ENCODE measurements around the gene COMMD9.

Gene COMMD9

GRCh38 chr11:36296884-36297543 is 7.8 kb upstream of the COMMD9 start:
- DNase-seq (ENCODE audit: low spot score) = no peak

DNA sequence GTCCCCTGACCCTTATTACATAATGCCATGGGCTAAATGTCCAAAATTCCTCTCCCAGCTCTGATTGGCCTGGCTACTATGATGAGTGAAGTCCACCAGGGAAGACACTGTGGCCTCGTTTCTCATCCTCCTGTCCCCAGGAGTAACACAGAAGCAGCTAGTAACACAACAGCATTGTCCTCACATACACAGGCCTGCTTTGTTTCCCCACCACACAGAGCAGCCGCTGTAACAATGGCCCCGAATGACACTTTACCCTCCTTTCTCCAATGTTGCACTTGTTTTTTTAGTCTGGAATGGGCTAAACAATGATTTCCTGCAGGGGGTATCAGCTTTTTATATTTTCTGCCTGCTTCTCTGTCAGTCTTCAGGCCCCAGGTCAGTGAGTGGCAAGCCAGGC is 6.7 kb upstream of the COMMD9 start, which contains the start of gene PRR5L:
Gene PRR5L, plus strand, starts transcription at position 363 of the 400 bp plus-strand sequence. CDS start 104,834 bp downstream, outside the sequence.
- no peak for DNase-seq (ENCODE audit: low spot score)

DNA sequence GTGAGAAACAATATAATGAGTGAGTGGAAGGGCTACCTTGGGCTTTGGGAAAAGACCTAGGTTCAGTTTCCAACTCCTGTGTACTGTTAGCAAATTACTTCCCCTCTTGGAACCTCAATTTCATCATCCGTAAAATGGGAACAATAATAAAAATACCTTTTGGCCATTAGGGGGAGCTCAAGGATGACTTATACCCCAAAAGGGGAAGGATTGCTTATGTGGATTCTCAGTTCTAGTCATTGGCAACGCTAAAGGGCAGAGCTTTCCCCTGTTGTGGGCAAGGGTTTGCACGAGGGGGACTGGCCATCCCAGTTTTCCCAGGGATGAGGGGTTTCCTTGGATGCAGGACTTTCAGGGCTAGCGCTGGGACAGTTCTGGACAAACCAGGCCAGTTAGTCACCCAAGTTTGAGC is 3.1 kb upstream of the COMMD9 start:
- peak; percentile 59 for DNase-seq (ENCODE audit: low spot score)

GRCh38 chr11:36288442-36289225 is 590 bp downstream of the COMMD9 start:
- no peak for DNase-seq (ENCODE audit: low spot score)

DNA sequence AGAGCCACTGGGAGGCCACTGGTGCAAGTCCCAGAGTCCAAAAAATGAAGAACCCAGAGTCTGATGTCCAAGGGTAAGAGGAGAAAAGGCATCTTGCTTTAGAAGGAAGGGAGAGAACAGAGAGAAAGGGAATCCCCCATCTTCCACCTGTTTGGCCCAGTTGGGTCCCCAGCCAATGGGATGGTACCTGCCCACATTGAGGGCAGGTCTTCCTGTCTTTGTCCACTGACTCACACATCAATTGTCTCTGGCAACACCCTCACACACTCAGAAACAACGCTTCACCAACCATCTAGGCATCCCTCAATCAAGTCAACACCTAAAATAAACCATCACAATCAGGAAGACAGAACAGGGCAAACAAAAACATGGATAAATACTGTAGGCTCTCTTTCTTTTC is 6.3 kb downstream of the COMMD9 start:
- no peak for DNase-seq (ENCODE audit: low spot score)

- no peak for DNase-seq (ENCODE audit: low spot score)
These were observed 7.4 kb downstream of the COMMD9 start for GRCh38 chr11:36281850-36282249.

- DNase-seq (ENCODE audit: low spot score) = no peak
These were observed 8.7 kb downstream of the COMMD9 start for GRCh38 chr11:36280531-36280930.

DNA sequence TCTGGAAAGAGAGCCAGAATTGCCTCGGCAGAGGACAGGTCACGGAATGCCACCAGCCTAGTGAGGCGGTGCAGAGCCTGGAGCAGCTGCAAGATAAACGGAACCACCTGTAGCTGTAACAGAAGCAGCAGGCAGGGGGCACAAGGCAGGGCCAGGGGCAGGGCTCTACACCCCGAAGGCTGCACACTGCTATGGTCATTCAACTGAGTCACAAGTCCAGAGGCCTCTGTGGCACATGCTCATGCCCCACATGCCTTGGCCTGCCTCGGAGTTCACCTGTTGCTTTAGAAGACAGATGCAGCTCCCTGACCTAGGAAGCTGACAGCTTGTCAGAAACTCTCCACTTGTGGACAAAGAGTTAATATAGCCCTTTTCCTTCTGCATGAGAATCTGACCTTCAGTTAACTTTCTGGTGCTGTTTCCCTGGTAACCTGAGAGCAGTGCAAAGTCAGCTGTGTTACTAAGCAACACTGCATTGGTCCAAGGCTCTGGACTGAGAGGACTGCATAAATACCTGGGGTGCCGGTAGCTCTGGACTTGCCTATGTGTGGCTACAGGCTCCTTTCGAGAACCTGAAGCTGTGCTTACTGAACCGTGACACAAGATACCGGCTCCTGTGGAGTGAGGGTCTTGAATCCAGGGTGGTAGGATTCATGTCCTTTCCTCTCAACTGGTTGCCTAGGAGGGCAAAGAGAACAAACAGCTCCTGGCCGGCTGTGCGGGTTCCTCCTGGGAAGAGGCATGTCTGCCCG is 10.5 kb downstream of the COMMD9 start:
- DNase-seq (ENCODE audit: low spot score) = no peak

GRCh38 chr11:36274414-36274813 is 14.8 kb downstream of the COMMD9 start:
- DNase-seq (ENCODE audit: low spot score) = no peak

GRCh38 chr11:36273110-36273509 is 16.1 kb downstream of the COMMD9 start:
- DNase-seq (ENCODE audit: low spot score) = no peak

GRCh38 chr11:36271794-36272407 is 17.3 kb downstream of the COMMD9 start:
- no peak for DNase-seq (ENCODE audit: low spot score)

DNA sequence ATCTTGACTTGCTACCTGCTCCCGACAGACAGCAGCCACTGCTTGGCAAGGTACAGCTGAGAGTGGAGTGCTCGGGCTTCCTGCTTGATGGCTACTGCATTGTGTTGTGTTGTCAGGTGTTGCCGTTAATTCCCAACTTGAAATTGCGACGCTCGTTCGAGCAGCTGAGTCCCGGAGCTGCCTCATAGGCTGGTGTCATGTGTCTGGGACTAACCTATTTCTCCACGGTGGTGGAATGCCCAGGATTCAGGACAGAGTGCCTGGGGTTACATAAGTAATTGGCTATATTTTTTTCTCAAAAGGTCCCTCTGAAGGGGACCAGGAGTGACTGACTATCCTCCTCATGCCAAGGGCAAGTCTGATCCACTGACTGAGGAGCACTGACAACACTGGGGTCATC is 18.5 kb downstream of the COMMD9 start:
- no peak for DNase-seq (ENCODE audit: low spot score)

DNA sequence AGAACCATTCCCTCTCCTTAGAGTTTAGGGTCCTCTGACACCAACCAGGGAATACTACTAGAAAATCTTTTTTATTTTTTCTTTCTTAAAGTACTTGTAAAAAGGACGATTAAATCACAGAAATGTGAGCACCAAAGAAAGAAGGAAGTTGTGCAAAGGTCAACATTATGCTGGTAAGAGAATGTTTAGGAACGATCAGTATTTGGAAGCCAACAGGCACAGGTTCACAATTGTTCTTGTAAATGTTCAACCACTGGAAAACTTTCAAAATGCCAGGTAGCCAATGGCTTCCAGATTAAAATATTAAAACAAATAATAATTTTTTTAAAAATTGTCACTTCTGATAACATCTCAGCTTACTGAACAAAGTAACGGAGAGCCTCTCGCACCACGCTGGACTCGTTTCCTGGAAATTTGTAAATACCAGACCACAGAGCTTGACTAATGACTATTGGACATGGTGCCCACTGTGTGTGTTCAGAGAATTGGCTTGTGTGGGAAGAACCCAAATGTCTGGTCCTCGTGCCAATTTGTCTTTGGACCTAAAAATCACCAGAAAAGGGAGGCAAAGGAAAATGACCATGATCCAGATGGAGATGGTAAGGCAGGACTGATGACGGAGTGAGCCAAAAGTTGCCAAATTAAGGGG is 20.8 kb downstream of the COMMD9 start:
- DNase-seq (ENCODE audit: low spot score) = no peak

DNA sequence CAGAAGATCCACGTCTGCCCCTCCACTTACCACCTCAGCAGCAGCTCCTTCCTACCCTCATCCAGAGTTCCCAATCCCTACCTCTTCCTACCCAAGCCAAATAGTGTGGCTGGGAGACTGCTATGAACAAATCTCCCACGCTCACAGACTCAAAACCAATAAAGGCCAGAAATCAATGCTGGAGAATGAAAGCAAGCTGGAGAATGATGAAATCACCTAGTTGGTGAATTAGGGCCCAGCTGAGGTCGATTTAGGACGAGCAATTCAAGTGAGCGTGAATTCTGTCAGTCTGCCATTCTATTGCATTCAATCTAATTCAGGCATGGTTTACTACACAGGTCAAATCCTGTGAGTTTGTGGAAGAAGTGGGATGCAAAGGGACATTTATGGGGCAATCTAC is 22.5 kb downstream of the COMMD9 start:
- no peak for DNase-seq (ENCODE audit: low spot score)

DNA sequence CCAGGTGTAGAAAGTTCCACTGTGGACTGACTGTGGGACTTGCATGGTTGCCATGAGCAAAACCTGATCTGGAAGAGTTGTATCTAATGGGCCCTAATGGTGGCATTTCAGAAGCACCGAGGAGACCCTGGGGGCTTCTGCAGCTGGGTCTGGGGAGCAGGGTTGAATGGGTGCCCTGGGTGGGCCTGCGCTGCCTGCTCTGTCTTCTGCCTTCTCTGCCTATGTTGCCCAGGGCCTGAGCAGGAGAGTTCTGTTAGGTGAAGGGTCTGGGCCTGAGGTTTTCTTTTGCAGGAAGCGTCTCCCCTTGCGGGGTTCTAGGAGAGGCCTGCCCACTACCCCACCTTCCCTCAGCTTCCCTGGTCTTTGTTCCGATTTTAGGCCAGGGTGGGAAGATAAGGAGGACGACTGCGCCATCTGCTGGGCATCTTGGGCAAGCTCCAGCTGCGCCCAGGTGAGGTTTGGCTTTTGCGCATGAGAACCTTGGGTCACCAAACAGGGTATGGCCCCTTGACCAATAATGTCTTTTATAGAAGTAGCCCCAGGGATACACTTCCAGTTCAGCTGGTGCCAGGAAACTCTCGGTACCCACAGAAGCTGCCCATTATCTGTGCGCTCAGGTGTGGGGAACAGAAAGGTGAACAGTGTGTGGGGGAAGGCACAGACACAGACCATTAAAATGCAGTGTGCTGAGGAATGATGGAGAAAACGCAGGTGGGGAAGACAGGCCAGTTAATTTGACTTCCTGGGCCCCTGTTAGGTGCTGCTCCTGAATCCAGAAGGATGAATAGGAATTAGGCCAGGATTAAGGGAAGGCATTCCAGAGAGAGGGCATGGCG is 23.2 kb downstream of the COMMD9 start:
- peak; percentile 66 for DNase-seq (ENCODE audit: low spot score)

DNA sequence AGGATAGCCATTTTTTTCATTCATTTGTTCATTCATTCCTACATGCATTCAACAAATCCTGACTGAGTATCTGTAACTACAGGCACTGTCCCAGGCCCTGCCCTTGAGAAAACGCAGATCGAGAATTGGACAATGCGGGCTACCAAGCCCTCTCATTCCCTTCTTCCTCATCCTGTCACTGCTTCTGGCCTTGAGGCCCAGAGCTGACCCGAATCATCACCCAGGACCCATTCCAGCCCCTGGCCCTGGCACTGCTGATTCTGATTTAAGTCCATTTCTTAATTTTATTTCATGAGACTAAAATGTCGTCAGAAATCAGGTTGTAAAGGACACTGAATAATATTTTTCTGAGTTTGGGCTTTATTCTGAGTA is 24.3 kb downstream of the COMMD9 start:
- DNase-seq (ENCODE audit: low spot score) = no peak

DNA sequence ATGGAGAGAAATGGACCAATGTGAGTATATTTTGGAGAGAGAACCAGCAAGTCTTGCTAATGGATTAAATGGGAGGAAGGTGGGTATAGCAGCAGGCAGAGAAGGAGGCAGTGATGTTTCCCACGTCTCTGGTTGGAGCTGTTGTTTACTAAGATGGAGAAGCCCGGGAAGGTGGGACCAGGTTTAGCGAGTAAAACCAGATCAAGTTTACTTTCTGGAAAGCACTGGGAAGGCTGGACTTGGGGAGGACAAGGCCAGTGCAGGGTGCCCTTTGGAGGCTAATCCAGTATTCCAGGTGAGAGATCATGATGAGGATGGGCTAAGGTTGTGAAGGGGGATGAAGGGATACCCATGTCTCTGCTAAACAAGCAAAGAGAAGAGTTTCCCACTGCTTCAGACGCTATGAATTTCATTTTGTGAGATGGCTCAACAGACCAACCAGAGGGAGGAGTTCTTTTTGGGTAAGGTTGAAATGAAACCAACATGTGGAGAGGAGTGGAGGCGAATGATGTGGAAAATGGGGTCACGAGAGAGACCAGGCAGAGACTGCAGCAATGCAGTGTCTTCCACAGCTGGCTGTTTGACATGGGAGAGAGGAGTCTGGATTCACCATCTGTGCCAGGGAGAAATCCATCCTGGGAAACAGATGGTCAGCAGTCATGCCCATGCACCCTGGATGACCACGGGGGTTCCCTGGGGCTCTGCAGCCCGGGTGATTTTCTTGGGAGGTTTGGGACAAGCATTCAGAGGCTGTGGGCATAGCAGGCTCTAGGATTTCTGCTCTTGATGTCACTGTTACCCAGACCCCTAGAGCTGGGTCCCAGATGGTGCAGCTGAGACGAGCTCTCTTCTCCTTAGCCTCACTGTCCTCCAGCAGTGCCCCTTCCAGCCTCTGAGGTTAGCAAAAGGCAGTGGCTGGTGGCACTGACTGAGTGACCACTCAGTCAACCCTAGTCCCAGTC is 24.9 kb downstream of the COMMD9 start:
- no peak for DNase-seq (ENCODE audit: low spot score)

GRCh38 chr11:36261094-36261493 is 28.1 kb downstream of the COMMD9 start:
- no peak for DNase-seq (ENCODE audit: low spot score)

- peak; percentile 60 for DNase-seq (ENCODE audit: low spot score)
These were observed 30.4 kb downstream of the COMMD9 start for GRCh38 chr11:36258730-36259360.
